Measurements from ENCODE around the gene GADD45GIP1.

GADD45GIP1 gene

GRCh38 chr19:12997179-12997966 is 40.4 kb upstream of the GADD45GIP1 start:
- peaks cover 20 to 21% of the 10 kb centered on the region in 2 donors for H3K4me1 ChIP-seq (ENCODE audit: control insufficient read depth in 2 of 2, insufficient read depth in 2 of 2, low read length in 2 of 2)
- peak overlapping the region in 1 of 2 donors; percentile 82 for H3K9ac ChIP-seq (ENCODE audit: low read depth in 1 of 2, low read length in 2 of 2)
- H3K27ac ChIP-seq (ENCODE audit: low read depth in 2 of 2, low read length in 2 of 2), result peak overlapping the region; percentile 76
- H3K9me3 ChIP-seq (ENCODE audit: control insufficient read depth in 2 of 2, low read length in 2 of 2), result no peaks in the 10 kb centered on the region
- peak overlapping the region; percentile 7 to 60 for H3K4me3 ChIP-seq (ENCODE audit: low read length in 2 of 2)
- no peaks in the 10 kb centered on the region for H3K27me3 ChIP-seq (ENCODE audit: control insufficient read depth in 2 of 2, insufficient read depth in 2 of 2, low read length in 2 of 2)
- peaks cover 4 to 5% of the 10 kb centered on the region in 2 donors for H3K36me3 ChIP-seq (ENCODE audit: control insufficient read depth in 2 of 2, insufficient read depth in 2 of 2, low read length in 2 of 2)

GRCh38 chr19:12996406-12997094 is 39.5 kb upstream of the GADD45GIP1 start:
- peaks cover 20 to 22% of the 10 kb centered on the region in 2 donors for H3K4me1 ChIP-seq (ENCODE audit: control insufficient read depth in 2 of 2, insufficient read depth in 2 of 2, low read length in 2 of 2)
- peak overlapping the region; percentile 73 to 78 for H3K4me3 ChIP-seq (ENCODE audit: low read length in 2 of 2)
- peak overlapping the region in 1 of 2 donors; percentile 82 for H3K9ac ChIP-seq (ENCODE audit: low read depth in 1 of 2, low read length in 2 of 2)
- H3K27me3 ChIP-seq (ENCODE audit: control insufficient read depth in 2 of 2, insufficient read depth in 2 of 2, low read length in 2 of 2), result no peaks in the 10 kb centered on the region
- H3K36me3 ChIP-seq (ENCODE audit: control insufficient read depth in 2 of 2, insufficient read depth in 2 of 2, low read length in 2 of 2), result peaks cover 4 to 5% of the 10 kb centered on the region in 2 donors
- H3K27ac ChIP-seq (ENCODE audit: low read depth in 2 of 2, low read length in 2 of 2), result peak overlapping the region; percentile 76
- H3K9me3 ChIP-seq (ENCODE audit: control insufficient read depth in 2 of 2, low read length in 2 of 2), result no peaks in the 10 kb centered on the region

GRCh38 chr19:12995596-12996405 is 38.8 kb upstream of the GADD45GIP1 start:
- Histone ChIP-seq H3K4me1 (ENCODE audit: control insufficient read depth in 2 of 2, insufficient read depth in 2 of 2, low read length in 2 of 2) (peaks cover 15 to 24% of the 10 kb centered on the region in 2 donors), H3K36me3 (ENCODE audit: control insufficient read depth in 2 of 2, insufficient read depth in 2 of 2, low read length in 2 of 2) (peaks cover 4 to 5% of the 10 kb centered on the region in 2 donors), H3K27me3 (ENCODE audit: control insufficient read depth in 2 of 2, insufficient read depth in 2 of 2, low read length in 2 of 2) (no peaks in the 10 kb centered on the region), H3K27ac (ENCODE audit: low read depth in 2 of 2, low read length in 2 of 2) (peak overlapping the region; percentile 76), H3K9ac (ENCODE audit: low read depth in 1 of 2, low read length in 2 of 2) (peak overlapping the region; percentile 41 to 82), H3K4me3 (ENCODE audit: low read length in 2 of 2) (peak overlapping the region; percentile 73 to 88), H3K9me3 (ENCODE audit: control insufficient read depth in 2 of 2, low read length in 2 of 2) (no peaks in the 10 kb centered on the region)

GRCh38 chr19:12994701-12995595 is 37.9 kb upstream of the GADD45GIP1 start, which contains the start of gene NFIX:
NFIX (plus strand) TSS chr19:12995475; CDS start chr19:12995838, 363 bp downstream.
- peak within 1 kb of the TSS; percentile 41 to 82 for H3K9ac ChIP-seq (ENCODE audit: low read depth in 1 of 2, low read length in 2 of 2)
- H3K27me3 ChIP-seq (ENCODE audit: control insufficient read depth in 2 of 2, insufficient read depth in 2 of 2, low read length in 2 of 2), result no peaks in the 10 kb centered on the region

GRCh38 chr19:12993562-12993961 is 36.5 kb upstream of the GADD45GIP1 start:
- peaks cover under 1% of the 10 kb centered on the region in 2 donors for H3K36me3 ChIP-seq (ENCODE audit: control insufficient read depth in 2 of 2, insufficient read depth in 2 of 2, low read length in 2 of 2)
- H3K27ac ChIP-seq (ENCODE audit: low read depth in 2 of 2, low read length in 2 of 2), result no peak overlapping the region
- H3K9me3 ChIP-seq (ENCODE audit: control insufficient read depth in 2 of 2, low read length in 2 of 2), result no peaks in the 10 kb centered on the region
- peaks cover 15 to 22% of the 10 kb centered on the region in 2 donors for H3K4me1 ChIP-seq (ENCODE audit: control insufficient read depth in 2 of 2, insufficient read depth in 2 of 2, low read length in 2 of 2)
- H3K4me3 ChIP-seq (ENCODE audit: low read length in 2 of 2), result no peak overlapping the region
- H3K9ac ChIP-seq (ENCODE audit: low read depth in 1 of 2, low read length in 2 of 2), result no peak overlapping the region
- no peaks in the 10 kb centered on the region for H3K27me3 ChIP-seq (ENCODE audit: control insufficient read depth in 2 of 2, insufficient read depth in 2 of 2, low read length in 2 of 2)

More at GRCh38 chr19:12994701-12995595, 37.9 kb upstream of the GADD45GIP1 start, which contains the start of gene NFIX:
- H3K9me3 ChIP-seq (ENCODE audit: control insufficient read depth in 2 of 2, low read length in 2 of 2), result no peaks in the 10 kb centered on the region
- peak within 1 kb of the TSS; percentile 85 to 88 for H3K4me3 ChIP-seq (ENCODE audit: low read length in 2 of 2)
- H3K36me3 ChIP-seq (ENCODE audit: control insufficient read depth in 2 of 2, insufficient read depth in 2 of 2, low read length in 2 of 2), result peaks cover 4 to 5% of the 10 kb centered on the region in 2 donors
- peaks cover 15 to 24% of the 10 kb centered on the region in 2 donors for H3K4me1 ChIP-seq (ENCODE audit: control insufficient read depth in 2 of 2, insufficient read depth in 2 of 2, low read length in 2 of 2)
- H3K27ac ChIP-seq (ENCODE audit: low read depth in 2 of 2, low read length in 2 of 2), result peak within 1 kb of the TSS; percentile 76

- H3K9ac ChIP-seq (ENCODE audit: low read depth in 1 of 2, low read length in 2 of 2), result no peak overlapping the region
- H3K4me3 ChIP-seq (ENCODE audit: low read length in 2 of 2), result no peak overlapping the region
- peaks cover 15 to 19% of the 10 kb centered on the region in 2 donors for H3K4me1 ChIP-seq (ENCODE audit: control insufficient read depth in 2 of 2, insufficient read depth in 2 of 2, low read length in 2 of 2)
- H3K36me3 ChIP-seq (ENCODE audit: control insufficient read depth in 2 of 2, insufficient read depth in 2 of 2, low read length in 2 of 2), result no peaks in the 10 kb centered on the region
- H3K9me3 ChIP-seq (ENCODE audit: control insufficient read depth in 2 of 2, low read length in 2 of 2), result no peaks in the 10 kb centered on the region
- H3K27ac ChIP-seq (ENCODE audit: low read depth in 2 of 2, low read length in 2 of 2), result no peak overlapping the region
- H3K27me3 ChIP-seq (ENCODE audit: control insufficient read depth in 2 of 2, insufficient read depth in 2 of 2, low read length in 2 of 2), result no peaks in the 10 kb centered on the region
These were observed 35.7 kb upstream of the GADD45GIP1 start for GRCh38 chr19:12992729-12993128.

GRCh38 chr19:12991296-12991695 is 34.3 kb upstream of the GADD45GIP1 start:
- Histone ChIP-seq H3K27ac (ENCODE audit: low read depth in 2 of 2, low read length in 2 of 2) (no peak overlapping the region), H3K36me3 (ENCODE audit: control insufficient read depth in 2 of 2, insufficient read depth in 2 of 2, low read length in 2 of 2) (no peaks in the 10 kb centered on the region), H3K9ac (ENCODE audit: low read depth in 1 of 2, low read length in 2 of 2) (no peak overlapping the region), H3K9me3 (ENCODE audit: control insufficient read depth in 2 of 2, low read length in 2 of 2) (no peaks in the 10 kb centered on the region), H3K4me1 (ENCODE audit: control insufficient read depth in 2 of 2, insufficient read depth in 2 of 2, low read length in 2 of 2) (peaks cover 5 to 8% of the 10 kb centered on the region in 2 donors), H3K4me3 (ENCODE audit: low read length in 2 of 2) (no peak overlapping the region), H3K27me3 (ENCODE audit: control insufficient read depth in 2 of 2, insufficient read depth in 2 of 2, low read length in 2 of 2) (no peaks in the 10 kb centered on the region)

- H3K4me1 ChIP-seq (ENCODE audit: control insufficient read depth in 2 of 2, insufficient read depth in 2 of 2, low read length in 2 of 2), result peaks cover 5 to 10% of the 10 kb centered on the region in 2 donors
- H3K9me3 ChIP-seq (ENCODE audit: control insufficient read depth in 2 of 2, low read length in 2 of 2), result no peaks in the 10 kb centered on the region
- no peak overlapping the region for H3K4me3 ChIP-seq (ENCODE audit: low read length in 2 of 2)
- no peaks in the 10 kb centered on the region for H3K36me3 ChIP-seq (ENCODE audit: control insufficient read depth in 2 of 2, insufficient read depth in 2 of 2, low read length in 2 of 2)
- H3K27ac ChIP-seq (ENCODE audit: low read depth in 2 of 2, low read length in 2 of 2), result no peak overlapping the region
- H3K9ac ChIP-seq (ENCODE audit: low read depth in 1 of 2, low read length in 2 of 2), result no peak overlapping the region
- H3K27me3 ChIP-seq (ENCODE audit: control insufficient read depth in 2 of 2, insufficient read depth in 2 of 2, low read length in 2 of 2), result no peaks in the 10 kb centered on the region
These were observed 33.8 kb upstream of the GADD45GIP1 start for GRCh38 chr19:12990853-12991252.

GRCh38 chr19:12990431-12990830 is 33.4 kb upstream of the GADD45GIP1 start:
- peaks cover 9 to 14% of the 10 kb centered on the region in 2 donors for H3K4me1 ChIP-seq (ENCODE audit: control insufficient read depth in 2 of 2, insufficient read depth in 2 of 2, low read length in 2 of 2)
- no peak overlapping the region for H3K9ac ChIP-seq (ENCODE audit: low read depth in 1 of 2, low read length in 2 of 2)
- H3K27me3 ChIP-seq (ENCODE audit: control insufficient read depth in 2 of 2, insufficient read depth in 2 of 2, low read length in 2 of 2), result no peaks in the 10 kb centered on the region
- no peak overlapping the region for H3K27ac ChIP-seq (ENCODE audit: low read depth in 2 of 2, low read length in 2 of 2)
- H3K4me3 ChIP-seq (ENCODE audit: low read length in 2 of 2), result no peak overlapping the region
- H3K9me3 ChIP-seq (ENCODE audit: control insufficient read depth in 2 of 2, low read length in 2 of 2), result no peaks in the 10 kb centered on the region
- no peaks in the 10 kb centered on the region for H3K36me3 ChIP-seq (ENCODE audit: control insufficient read depth in 2 of 2, insufficient read depth in 2 of 2, low read length in 2 of 2)

Measured in mucosa of rectum (tissue), 2 donors.